GM23338 (cell line): Measurements from ENCODE around the gene SDHAF3. TPM values are rescaled to one million over a fixed set of nuclear protein-coding genes. Genes with fewer than 3 reads are reported as not detected.

Experiments
- ATAC-seq: fragments of 200-7000 bp; cut with Tn5 transposase; 3 replicates; pipeline ENCODE4 v1.9.1; 2020
- DNase-seq: peaks from one replicate; pipeline ENCODE4 v3.0.0-alpha.2; 2015; ENCODE audit warnings: low spot score
- H2AFZ ChIP-seq: fragments of 200-600 bp; sonication (generic); 2 replicates; pipeline ENCODE4 v1.8.0; 2016; ENCODE audit warnings: antibody characterized with exemption, mild to moderate bottlenecking, moderate library complexity
- H3F3A ChIP-seq: fragments of 200-600 bp; sonication (generic); replicated peaks from 2 replicates; pipeline ENCODE4 v1.8.0; 2017; ENCODE audit warnings: antibody characterized with exemption, mixed run types, low read depth
- H3K27ac ChIP-seq: fragments of 200-600 bp; sonication (generic); 2 replicates; pipeline ENCODE4 v1.6.1; 2016; ENCODE audit warnings: low read depth
- H3K27me3 ChIP-seq: fragments of 200-600 bp; sonication (generic); 2 replicates; pipeline ENCODE4 v1.8.0; 2016; ENCODE audit warnings: mild to moderate bottlenecking, mixed run types, moderate library complexity; ENCODE audit not compliant: insufficient read depth
- H3K36me3 ChIP-seq: fragments of 200-600 bp; sonication (generic); 2 replicates; pipeline ENCODE4 v1.8.0; 2016; ENCODE audit warnings: mild to moderate bottlenecking; ENCODE audit not compliant: insufficient read depth
- H3K4me1 ChIP-seq: fragments of 200-600 bp; sonication (generic); 2 replicates; pipeline ENCODE4 v1.8.0; 2016; ENCODE audit warnings: mild to moderate bottlenecking, moderate library complexity; ENCODE audit not compliant: insufficient read depth
- H3K4me2 ChIP-seq: fragments of 200-600 bp; sonication (generic); 2 replicates; pipeline ENCODE4 v1.7.1; 2017; ENCODE audit warnings: mixed run types
- H3K4me3 ChIP-seq: fragments of 200-600 bp; sonication (generic); 2 replicates; pipeline ENCODE4 v1.6.1; 2016; ENCODE audit warnings: mixed run types
- H3K79me2 ChIP-seq: fragments of 200-600 bp; sonication (generic); replicated peaks from 2 replicates; pipeline ENCODE4 v1.8.0; 2017; ENCODE audit warnings: mild to moderate bottlenecking; ENCODE audit not compliant: insufficient read depth
- H3K9me2 ChIP-seq: fragments of 200-600 bp; sonication (generic); 2 replicates; pipeline ENCODE4 v1.8.0; 2017; ENCODE audit not compliant: insufficient read depth
- H4K20me1 ChIP-seq: fragments of 200-600 bp; sonication (generic); replicated peaks from 2 replicates; pipeline ENCODE4 v1.8.0; 2017; ENCODE audit warnings: mild to moderate bottlenecking; ENCODE audit not compliant: insufficient read depth
- H3K27ac Mint-ChIP-seq: 2 replicates; pipeline ENCODE4 v1.8.0; 2020; ENCODE audit warnings: inconsistent platforms, mild to moderate bottlenecking, moderate library complexity, mixed read lengths
- H3K27me3 Mint-ChIP-seq: 3 replicates; pipeline ENCODE4 v1.8.0; 2022; ENCODE audit warnings: low read depth, mild to moderate bottlenecking, moderate library complexity, mixed read lengths, inconsistent platforms; ENCODE audit not compliant: insufficient read depth, poor library complexity
- H3K36me3 Mint-ChIP-seq: 3 replicates; pipeline ENCODE4 v1.8.0; 2021; ENCODE audit warnings: low read depth, mild to moderate bottlenecking, inconsistent platforms, moderate library complexity, mixed read lengths
- H3K4me1 Mint-ChIP-seq: 3 replicates; pipeline ENCODE4 v1.8.0; 2020; ENCODE audit warnings: mild to moderate bottlenecking, inconsistent platforms, mixed read lengths
- H3K4me3 Mint-ChIP-seq: 3 replicates; pipeline ENCODE4 v1.8.0; 2021; ENCODE audit warnings: moderate library complexity, mild to moderate bottlenecking, inconsistent platforms, mixed read lengths
- H3K9me3 Mint-ChIP-seq: 3 replicates; pipeline ENCODE4 v1.8.0; 2020; ENCODE audit warnings: moderate library complexity, mild to moderate bottlenecking, inconsistent platforms, mixed read lengths
- CREB1 ChIP-seq: fragments of 250-450 bp; sonication (Bioruptor Pico); IDR thresholded peaks from 2 replicates; pipeline ENCODE4 v1.5.0; 2020; ENCODE audit warnings: low read depth, mild to moderate bottlenecking, moderate library complexity
- EZH2 ChIP-seq: fragments of 200-600 bp; sonication (generic); IDR thresholded peaks from one replicate; pipeline ENCODE4 v1.8.0; 2017; ENCODE audit warnings: antibody characterized with exemption, mild to moderate bottlenecking, low read depth; ENCODE audit not compliant: unreplicated experiment
- EZH2phosphoT487 ChIP-seq: fragments of 200-600 bp; sonication (generic); IDR thresholded peaks from one replicate; pipeline ENCODE4 v1.8.1; 2018; ENCODE audit warnings: antibody characterized with exemption; ENCODE audit not compliant: unreplicated experiment
- JUNB ChIP-seq: IDR thresholded peaks from one replicate; pipeline ENCODE4 v1.6.1; 2016; ENCODE audit warnings: antibody characterized with exemption; ENCODE audit not compliant: unreplicated experiment
- NANOG ChIP-seq: IDR thresholded peaks from 2 replicates; pipeline ENCODE4 v1.6.1; 2016; ENCODE audit warnings: antibody characterized with exemption, borderline replicate concordance
- POLR2AphosphoS5 ChIP-seq: IDR thresholded peaks from 2 replicates; pipeline ENCODE4 v1.6.1; 2016; ENCODE audit warnings: antibody characterized with exemption, low read depth
- ZNF114 ChIP-seq: fragments of 250-450 bp; sonication (Bioruptor Pico); IDR thresholded peaks from 2 replicates; pipeline ENCODE4 v1.5.0; 2020; ENCODE audit warnings: mild to moderate bottlenecking, moderate library complexity
- ZNF331 ChIP-seq: fragments of 250-450 bp; sonication (Bioruptor Pico); IDR thresholded peaks from 2 replicates; pipeline ENCODE4 v1.5.0; 2020; ENCODE audit warnings: low read depth, mild to moderate bottlenecking, moderate library complexity
- polyA plus RNA-seq: library from polyadenylated mRNA; unstranded; fragments of >200 nt; fragmentation: Nextera tagmentation; extraction: Ambion mirVana; gene quantifications from 2 replicates; pipeline ENCODE4 v1.2.1, GENCODE V29; 2016
- total RNA-seq: library from RNA; depleted of rRNA; stranded (reverse); fragments of >200 nt; shearing (Covaris generic); gene quantifications from 2 replicates; pipeline ENCODE4 v1.2.3, GENCODE V29; 2014
- TF ChIP-seq, protein P1 (sequence below), 2 experiments: fragments of 200-600 bp in 1 of 2; sonication (generic) in 1 of 2; conservative IDR thresholded peaks; 2 replicates each; pipeline versions ENCODE4 v1.5.1 to v1.6.1; 2016 to 2017; ENCODE audit warnings: antibody characterized with exemption in 2 of 2, low read depth in 2 of 2, mild to moderate bottlenecking in 2 of 2, moderate library complexity in 1 of 2
- TF ChIP-seq, protein P2 (sequence below): IDR thresholded peaks from 2 replicates; pipeline ENCODE4 v1.6.1; 2016; ENCODE audit warnings: antibody characterized with exemption
- TF ChIP-seq, protein P3 (sequence below): IDR thresholded peaks from one replicate; pipeline ENCODE4 v1.6.1; 2018; ENCODE audit warnings: antibody characterized with exemption; ENCODE audit not compliant: unreplicated experiment

Gene SDHAF3
- total and polyA plus RNA-seq, 2 experiments from 2014 or later = 35.5 to 123 TPM

DNA sequence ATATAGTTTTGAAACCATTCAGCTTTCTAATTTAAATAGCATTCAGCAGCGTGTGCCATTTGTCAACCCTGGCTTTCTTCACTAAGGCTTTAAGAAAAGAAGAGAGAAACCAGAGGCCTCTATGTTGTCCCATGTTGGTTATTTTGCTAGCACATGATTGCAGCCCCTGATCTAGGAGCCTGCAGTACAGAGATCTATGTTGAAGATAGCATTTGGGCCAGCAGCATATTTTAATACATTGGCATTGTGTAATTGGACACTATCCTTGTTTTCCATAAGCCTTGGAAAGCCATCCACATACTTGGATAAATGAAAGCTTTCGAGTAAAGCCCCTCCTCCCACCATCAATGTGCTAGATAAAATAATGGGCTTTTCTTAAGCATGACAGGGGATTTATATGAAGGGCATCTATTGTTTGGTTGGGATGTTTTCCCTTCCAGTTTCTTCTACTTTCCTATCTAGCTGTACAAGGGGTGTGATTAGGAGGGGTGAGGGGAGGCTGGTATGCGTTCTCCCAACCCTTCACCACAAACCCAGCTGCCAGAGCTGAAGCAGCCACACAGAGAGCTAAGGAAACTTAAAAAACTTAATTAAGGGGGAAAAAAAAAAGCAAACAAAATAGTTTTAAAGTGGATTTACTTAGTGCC, 23.1 kb upstream of the SDHAF3 start (continued):
- TF ChIP-seq, protein P1, sequence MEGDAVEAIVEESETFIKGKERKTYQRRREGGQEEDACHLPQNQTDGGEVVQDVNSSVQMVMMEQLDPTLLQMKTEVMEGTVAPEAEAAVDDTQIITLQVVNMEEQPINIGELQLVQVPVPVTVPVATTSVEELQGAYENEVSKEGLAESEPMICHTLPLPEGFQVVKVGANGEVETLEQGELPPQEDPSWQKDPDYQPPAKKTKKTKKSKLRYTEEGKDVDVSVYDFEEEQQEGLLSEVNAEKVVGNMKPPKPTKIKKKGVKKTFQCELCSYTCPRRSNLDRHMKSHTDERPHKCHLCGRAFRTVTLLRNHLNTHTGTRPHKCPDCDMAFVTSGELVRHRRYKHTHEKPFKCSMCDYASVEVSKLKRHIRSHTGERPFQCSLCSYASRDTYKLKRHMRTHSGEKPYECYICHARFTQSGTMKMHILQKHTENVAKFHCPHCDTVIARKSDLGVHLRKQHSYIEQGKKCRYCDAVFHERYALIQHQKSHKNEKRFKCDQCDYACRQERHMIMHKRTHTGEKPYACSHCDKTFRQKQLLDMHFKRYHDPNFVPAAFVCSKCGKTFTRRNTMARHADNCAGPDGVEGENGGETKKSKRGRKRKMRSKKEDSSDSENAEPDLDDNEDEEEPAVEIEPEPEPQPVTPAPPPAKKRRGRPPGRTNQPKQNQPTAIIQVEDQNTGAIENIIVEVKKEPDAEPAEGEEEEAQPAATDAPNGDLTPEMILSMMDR (conservative IDR thresholded peaks at IDR 0.05; ENCODE audit: low read depth in 2 of 2) = no peak
- TF ChIP-seq, protein P2, sequence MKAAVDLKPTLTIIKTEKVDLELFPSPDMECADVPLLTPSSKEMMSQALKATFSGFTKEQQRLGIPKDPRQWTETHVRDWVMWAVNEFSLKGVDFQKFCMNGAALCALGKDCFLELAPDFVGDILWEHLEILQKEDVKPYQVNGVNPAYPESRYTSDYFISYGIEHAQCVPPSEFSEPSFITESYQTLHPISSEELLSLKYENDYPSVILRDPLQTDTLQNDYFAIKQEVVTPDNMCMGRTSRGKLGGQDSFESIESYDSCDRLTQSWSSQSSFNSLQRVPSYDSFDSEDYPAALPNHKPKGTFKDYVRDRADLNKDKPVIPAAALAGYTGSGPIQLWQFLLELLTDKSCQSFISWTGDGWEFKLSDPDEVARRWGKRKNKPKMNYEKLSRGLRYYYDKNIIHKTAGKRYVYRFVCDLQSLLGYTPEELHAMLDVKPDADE = no peak
- TF ChIP-seq NANOG (no peak), EZH2 (no peak), ZNF114 (CRISPR knock-in tag) (no peak), ZNF331 (CRISPR knock-in tag) (no peak), CREB1 (CRISPR knock-in tag) (no peak), EZH2phosphoT487 (no peak), JUNB (no peak)

DNA sequence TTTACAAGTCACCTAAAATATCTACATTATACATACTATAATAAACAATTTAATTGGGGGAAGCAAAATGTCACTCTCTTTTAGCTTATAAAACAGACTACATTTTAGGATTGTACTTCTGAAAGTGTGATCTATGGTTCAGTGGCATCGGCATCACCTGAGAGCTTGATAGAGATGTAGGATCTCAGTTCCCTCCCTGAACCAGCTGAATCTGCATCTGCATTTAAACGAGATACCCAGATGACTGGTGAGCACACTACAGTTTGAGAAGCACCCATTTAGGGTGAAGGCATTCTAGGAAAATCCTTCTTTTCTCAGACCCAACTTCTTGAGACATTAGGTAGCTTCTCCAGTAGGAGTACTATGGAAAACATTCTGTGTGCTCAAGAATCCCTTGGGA, 21.5 kb upstream of the SDHAF3 start:
- Histone ChIP-seq H3K4me2 (no peak overlapping the region), H2AFZ (no peak overlapping the region), H3K27me3 (no peaks in the 10 kb centered on the region), H3F3A (no peaks in the 10 kb centered on the region), H3K27ac (no peak overlapping the region), H4K20me1 (no peaks in the 10 kb centered on the region), H3K9me2 (no peaks in the 10 kb centered on the region), H3K4me3 (no peak overlapping the region), H3K79me2 (no peaks in the 10 kb centered on the region), H3K36me3 (no peaks in the 10 kb centered on the region), H3K4me1 (no peaks in the 10 kb centered on the region)
- no peaks in the 10 kb centered on the region for H3K27me3 Mint-ChIP-seq
- ATAC-seq = no peak
- DNase-seq = no peak
- H3K36me3 Mint-ChIP-seq = no peaks in the 10 kb centered on the region
- no peaks in the 10 kb centered on the region for H3K9me3 Mint-ChIP-seq
- H3K4me1 Mint-ChIP-seq = no peaks in the 10 kb centered on the region
- no peak overlapping the region for H3K4me3 Mint-ChIP-seq
- H3K27ac Mint-ChIP-seq = no peak overlapping the region
- TF ChIP-seq EZH2phosphoT487 (no peak), POLR2AphosphoS5 (no peak), JUNB (no peak)
- TF ChIP-seq, protein P2 = no peak
- TF ChIP-seq, protein P3, sequence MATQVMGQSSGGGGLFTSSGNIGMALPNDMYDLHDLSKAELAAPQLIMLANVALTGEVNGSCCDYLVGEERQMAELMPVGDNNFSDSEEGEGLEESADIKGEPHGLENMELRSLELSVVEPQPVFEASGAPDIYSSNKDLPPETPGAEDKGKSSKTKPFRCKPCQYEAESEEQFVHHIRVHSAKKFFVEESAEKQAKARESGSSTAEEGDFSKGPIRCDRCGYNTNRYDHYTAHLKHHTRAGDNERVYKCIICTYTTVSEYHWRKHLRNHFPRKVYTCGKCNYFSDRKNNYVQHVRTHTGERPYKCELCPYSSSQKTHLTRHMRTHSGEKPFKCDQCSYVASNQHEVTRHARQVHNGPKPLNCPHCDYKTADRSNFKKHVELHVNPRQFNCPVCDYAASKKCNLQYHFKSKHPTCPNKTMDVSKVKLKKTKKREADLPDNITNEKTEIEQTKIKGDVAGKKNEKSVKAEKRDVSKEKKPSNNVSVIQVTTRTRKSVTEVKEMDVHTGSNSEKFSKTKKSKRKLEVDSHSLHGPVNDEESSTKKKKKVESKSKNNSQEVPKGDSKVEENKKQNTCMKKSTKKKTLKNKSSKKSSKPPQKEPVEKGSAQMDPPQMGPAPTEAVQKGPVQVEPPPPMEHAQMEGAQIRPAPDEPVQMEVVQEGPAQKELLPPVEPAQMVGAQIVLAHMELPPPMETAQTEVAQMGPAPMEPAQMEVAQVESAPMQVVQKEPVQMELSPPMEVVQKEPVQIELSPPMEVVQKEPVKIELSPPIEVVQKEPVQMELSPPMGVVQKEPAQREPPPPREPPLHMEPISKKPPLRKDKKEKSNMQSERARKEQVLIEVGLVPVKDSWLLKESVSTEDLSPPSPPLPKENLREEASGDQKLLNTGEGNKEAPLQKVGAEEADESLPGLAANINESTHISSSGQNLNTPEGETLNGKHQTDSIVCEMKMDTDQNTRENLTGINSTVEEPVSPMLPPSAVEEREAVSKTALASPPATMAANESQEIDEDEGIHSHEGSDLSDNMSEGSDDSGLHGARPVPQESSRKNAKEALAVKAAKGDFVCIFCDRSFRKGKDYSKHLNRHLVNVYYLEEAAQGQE = no peak
